Measurements from ENCODE around the gene ETNK2.

Gene ETNK2

GRCh38 chr1:204139088-204139487 lies 12.8 kb downstream of the ETNK2 start:
- no peaks in the 10 kb centered on the region for H3K4me1 ChIP-seq (ENCODE audit: control insufficient read depth in 1 of 2, insufficient read depth in 2 of 2, low read length in 2 of 2)
- no peaks in the 10 kb centered on the region for H3K27me3 ChIP-seq (ENCODE audit: insufficient read depth, low read length)
- no CpG with 5 or more reads among the region's 2 CpGs for WGBS (ENCODE audit: extremely low coverage, insufficient coverage, insufficient read length)
- H3K27ac ChIP-seq (ENCODE audit: low read depth, low read length), result no peak overlapping the region
- H3K4ac ChIP-seq (ENCODE audit: low read depth, low read length), result no peak overlapping the region
- H2BK12ac ChIP-seq (ENCODE audit: low read length), result no peak overlapping the region
- no peak overlapping the region for H3K23ac ChIP-seq (ENCODE audit: low read length)
- no peak overlapping the region for H3K4me2 ChIP-seq (ENCODE audit: low read length)
- no peak overlapping the region for H3K4me3 ChIP-seq (ENCODE audit: low read depth, low read length)
- no peak for DNase-seq
- peaks cover 2% of the 10 kb centered on the region for H3K9me3 ChIP-seq (ENCODE audit: insufficient read depth, low read depth, low read length)
- no peak overlapping the region for H2AFZ ChIP-seq (ENCODE audit: insufficient read depth, low read length, poor library complexity)
- H3K14ac ChIP-seq (ENCODE audit: low read length), result no peak overlapping the region
- peaks cover 6 to 10% of the 10 kb centered on the region in 2 experiments for H3K36me3 ChIP-seq (ENCODE audit: control insufficient read depth in 1 of 2, insufficient read depth in 2 of 2, low read length in 2 of 2)
- H4K8ac ChIP-seq (ENCODE audit: low read depth, low read length), result no peak overlapping the region
- H4K91ac ChIP-seq (ENCODE audit: low read depth, low read length), result no peak overlapping the region
- H2BK5ac ChIP-seq (ENCODE audit: low read depth, low read length, poor library complexity), result no peak overlapping the region
- no peak overlapping the region for H4K12ac ChIP-seq (ENCODE audit: low read depth, low read length)
- no peak overlapping the region for H2BK120ac ChIP-seq (ENCODE audit: insufficient read depth, low read length, poor library complexity)
- no peak overlapping the region for H3K9ac ChIP-seq (ENCODE audit: low read length)
- H3K79me2 ChIP-seq (ENCODE audit: control insufficient read depth, insufficient read depth, low read length, poor library complexity), result no peaks in the 10 kb centered on the region
- H3K79me1 ChIP-seq (ENCODE audit: low read length), result no peaks in the 10 kb centered on the region
- H2AK5ac ChIP-seq (ENCODE audit: low read length), result no peak overlapping the region
- H3K18ac ChIP-seq (ENCODE audit: low read length), result no peak overlapping the region

- Histone ChIP-seq H3K36me3 (ENCODE audit: control insufficient read depth in 1 of 2, insufficient read depth in 2 of 2, low read length in 2 of 2) (peaks cover 7 to 14% of the 10 kb centered on the region in 2 experiments), H2BK5ac (ENCODE audit: low read depth, low read length, poor library complexity) (no peak overlapping the region), H3K14ac (ENCODE audit: low read length) (no peak overlapping the region), H3K9ac (ENCODE audit: low read length) (no peak overlapping the region), H3K18ac (ENCODE audit: low read length) (no peak overlapping the region), H3K4ac (ENCODE audit: low read depth, low read length) (no peak overlapping the region), H2AFZ (ENCODE audit: insufficient read depth, low read length, poor library complexity) (no peak overlapping the region), H3K4me1 (ENCODE audit: control insufficient read depth in 1 of 2, insufficient read depth in 2 of 2, low read length in 2 of 2) (peaks cover 0 to 2% of the 10 kb centered on the region in 2 experiments), H3K27me3 (ENCODE audit: insufficient read depth, low read length) (no peaks in the 10 kb centered on the region), H4K91ac (ENCODE audit: low read depth, low read length) (no peak overlapping the region), H3K23ac (ENCODE audit: low read length) (no peak overlapping the region), H2BK120ac (ENCODE audit: insufficient read depth, low read length, poor library complexity) (no peak overlapping the region), H2AK5ac (ENCODE audit: low read length) (no peak overlapping the region), H3K4me2 (ENCODE audit: low read length) (no peak overlapping the region), H3K27ac (ENCODE audit: low read depth, low read length) (no peak overlapping the region), H3K4me3 (ENCODE audit: low read depth, low read length) (no peak overlapping the region), H3K9me3 (ENCODE audit: insufficient read depth, low read depth, low read length) (peaks cover 2% of the 10 kb centered on the region), H3K79me2 (ENCODE audit: control insufficient read depth, insufficient read depth, low read length, poor library complexity) (no peaks in the 10 kb centered on the region), H3K79me1 (ENCODE audit: low read length) (no peaks in the 10 kb centered on the region), H4K12ac (ENCODE audit: low read depth, low read length) (no peak overlapping the region), H2BK12ac (ENCODE audit: low read length) (no peak overlapping the region), H4K8ac (ENCODE audit: low read depth, low read length) (no peak overlapping the region)
- DNase-seq, result no peak
- no CpG with 5 or more reads among the region's 2 CpGs for WGBS (ENCODE audit: extremely low coverage, insufficient coverage, insufficient read length)
Measured at GRCh38 chr1:204136814-204137213, 15.0 kb downstream of the ETNK2 start.

GRCh38 chr1:204134103-204134502 lies 17.7 kb downstream of the ETNK2 start:
- H3K9ac ChIP-seq (ENCODE audit: low read length), result no peak overlapping the region
- peaks cover 2% of the 10 kb centered on the region for H3K9me3 ChIP-seq (ENCODE audit: insufficient read depth, low read depth, low read length)
- H3K27me3 ChIP-seq (ENCODE audit: insufficient read depth, low read length), result no peaks in the 10 kb centered on the region
- DNase-seq, result no peak
- H2BK120ac ChIP-seq (ENCODE audit: insufficient read depth, low read length, poor library complexity), result no peak overlapping the region
- H2BK5ac ChIP-seq (ENCODE audit: low read depth, low read length, poor library complexity), result no peak overlapping the region
- no peak overlapping the region for H3K23ac ChIP-seq (ENCODE audit: low read length)
- H4K91ac ChIP-seq (ENCODE audit: low read depth, low read length), result no peak overlapping the region
- no peak overlapping the region for H4K12ac ChIP-seq (ENCODE audit: low read depth, low read length)
- H3K79me2 ChIP-seq (ENCODE audit: control insufficient read depth, insufficient read depth, low read length, poor library complexity), result no peaks in the 10 kb centered on the region
- H3K14ac ChIP-seq (ENCODE audit: low read length), result no peak overlapping the region
- peaks cover 2% of the 10 kb centered on the region for H3K79me1 ChIP-seq (ENCODE audit: low read length)
- H3K18ac ChIP-seq (ENCODE audit: low read length), result no peak overlapping the region
- H3K27ac ChIP-seq (ENCODE audit: low read depth, low read length), result no peak overlapping the region
- no peak overlapping the region for H2BK12ac ChIP-seq (ENCODE audit: low read length)
- H2AK5ac ChIP-seq (ENCODE audit: low read length), result no peak overlapping the region
- no peak overlapping the region for H3K4me2 ChIP-seq (ENCODE audit: low read length)
- H2AFZ ChIP-seq (ENCODE audit: insufficient read depth, low read length, poor library complexity), result no peak overlapping the region
- H4K8ac ChIP-seq (ENCODE audit: low read depth, low read length), result no peak overlapping the region
- H3K4me3 ChIP-seq (ENCODE audit: low read depth, low read length), result no peak overlapping the region
- WGBS (ENCODE audit: extremely low coverage, insufficient coverage, insufficient read length), result no CpG with 5 or more reads among the region's 11 CpGs
- peaks cover 11 to 21% of the 10 kb centered on the region in 2 experiments for H3K36me3 ChIP-seq (ENCODE audit: control insufficient read depth in 1 of 2, insufficient read depth in 2 of 2, low read length in 2 of 2)
- H3K4me1 ChIP-seq (ENCODE audit: control insufficient read depth in 1 of 2, insufficient read depth in 2 of 2, low read length in 2 of 2), result peaks cover 0 to 8% of the 10 kb centered on the region in 2 experiments
- no peak overlapping the region for H3K4ac ChIP-seq (ENCODE audit: low read depth, low read length)

GRCh38 chr1:204132718-204133117 lies 19.1 kb downstream of the ETNK2 start:
- H3K9me3 ChIP-seq (ENCODE audit: insufficient read depth, low read depth, low read length), result peaks cover 2% of the 10 kb centered on the region
- no CpG with 5 or more reads among the region's 6 CpGs for WGBS (ENCODE audit: extremely low coverage, insufficient coverage, insufficient read length)
- no peak overlapping the region for H3K18ac ChIP-seq (ENCODE audit: low read length)
- H3K79me2 ChIP-seq (ENCODE audit: control insufficient read depth, insufficient read depth, low read length, poor library complexity), result no peaks in the 10 kb centered on the region
- no peak overlapping the region for H4K8ac ChIP-seq (ENCODE audit: low read depth, low read length)
- no peak overlapping the region for H3K4me2 ChIP-seq (ENCODE audit: low read length)
- H3K14ac ChIP-seq (ENCODE audit: low read length), result no peak overlapping the region
- H2BK120ac ChIP-seq (ENCODE audit: insufficient read depth, low read length, poor library complexity), result no peak overlapping the region
- peaks cover 0 to 8% of the 10 kb centered on the region in 2 experiments for H3K4me1 ChIP-seq (ENCODE audit: control insufficient read depth in 1 of 2, insufficient read depth in 2 of 2, low read length in 2 of 2)
- no peak overlapping the region for H3K4ac ChIP-seq (ENCODE audit: low read depth, low read length)
- no peak overlapping the region for H3K9ac ChIP-seq (ENCODE audit: low read length)
- no peak overlapping the region for H3K23ac ChIP-seq (ENCODE audit: low read length)
- peaks cover 2% of the 10 kb centered on the region for H3K79me1 ChIP-seq (ENCODE audit: low read length)
- no peak for DNase-seq
- peaks cover 11 to 24% of the 10 kb centered on the region in 2 experiments for H3K36me3 ChIP-seq (ENCODE audit: control insufficient read depth in 1 of 2, insufficient read depth in 2 of 2, low read length in 2 of 2)
- H3K4me3 ChIP-seq (ENCODE audit: low read depth, low read length), result no peak overlapping the region
- H4K91ac ChIP-seq (ENCODE audit: low read depth, low read length), result no peak overlapping the region
- H2BK5ac ChIP-seq (ENCODE audit: low read depth, low read length, poor library complexity), result no peak overlapping the region
- H4K12ac ChIP-seq (ENCODE audit: low read depth, low read length), result no peak overlapping the region
- H2AFZ ChIP-seq (ENCODE audit: insufficient read depth, low read length, poor library complexity), result no peak overlapping the region
- no peak overlapping the region for H2AK5ac ChIP-seq (ENCODE audit: low read length)
- no peak overlapping the region for H3K27ac ChIP-seq (ENCODE audit: low read depth, low read length)
- no peak overlapping the region for H2BK12ac ChIP-seq (ENCODE audit: low read length)
- no peaks in the 10 kb centered on the region for H3K27me3 ChIP-seq (ENCODE audit: insufficient read depth, low read length)

Data from trophoblast cell (in vitro differentiated cells and primary cell).